A549 treated with AZD2906 at 1 μM for 4 hours (cell line): ENCODE results near the gene CPD. TPM values are rescaled to one million over a fixed set of nuclear protein-coding genes. Genes with fewer than 3 reads are reported as not detected.

Experiments
- total RNA-seq: library from RNA; stranded (reverse); fragments of 200-300 nt; extraction: Qiagen RNA extraction; gene quantifications from 5 replicates; pipeline ENCODE4 v1.2.3, GENCODE V29; 2022

Gene CPD
- total RNA-seq = 26.1 to 34.6 TPM (median 29.9 TPM) in 5 replicates

DNA sequence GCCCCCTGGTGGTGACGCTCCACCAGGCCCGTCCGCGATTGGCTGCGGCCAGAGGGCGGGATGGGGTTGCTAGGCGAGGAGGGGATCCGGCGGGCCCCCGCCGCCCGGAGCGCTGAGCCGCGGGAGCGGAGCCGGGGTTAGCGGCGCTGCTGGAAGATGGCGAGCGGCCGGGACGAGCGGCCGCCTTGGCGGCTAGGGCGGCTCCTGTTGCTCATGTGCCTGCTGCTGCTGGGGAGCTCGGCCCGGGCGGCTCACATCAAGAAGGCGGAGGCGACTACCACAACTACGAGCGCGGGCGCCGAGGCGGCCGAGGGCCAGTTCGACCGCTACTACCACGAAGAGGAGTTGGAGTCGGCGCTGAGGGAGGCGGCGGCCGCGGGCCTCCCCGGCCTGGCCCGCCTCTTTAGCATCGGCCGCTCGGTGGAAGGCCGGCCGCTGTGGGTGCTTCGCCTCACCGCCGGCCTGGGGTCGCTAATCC, at the start of gene CPD:
Gene CPD, plus strand, starts transcription at position 103 of the 478 bp plus-strand sequence. Its CDS starts 54 bp downstream, at position 157.

DNA sequence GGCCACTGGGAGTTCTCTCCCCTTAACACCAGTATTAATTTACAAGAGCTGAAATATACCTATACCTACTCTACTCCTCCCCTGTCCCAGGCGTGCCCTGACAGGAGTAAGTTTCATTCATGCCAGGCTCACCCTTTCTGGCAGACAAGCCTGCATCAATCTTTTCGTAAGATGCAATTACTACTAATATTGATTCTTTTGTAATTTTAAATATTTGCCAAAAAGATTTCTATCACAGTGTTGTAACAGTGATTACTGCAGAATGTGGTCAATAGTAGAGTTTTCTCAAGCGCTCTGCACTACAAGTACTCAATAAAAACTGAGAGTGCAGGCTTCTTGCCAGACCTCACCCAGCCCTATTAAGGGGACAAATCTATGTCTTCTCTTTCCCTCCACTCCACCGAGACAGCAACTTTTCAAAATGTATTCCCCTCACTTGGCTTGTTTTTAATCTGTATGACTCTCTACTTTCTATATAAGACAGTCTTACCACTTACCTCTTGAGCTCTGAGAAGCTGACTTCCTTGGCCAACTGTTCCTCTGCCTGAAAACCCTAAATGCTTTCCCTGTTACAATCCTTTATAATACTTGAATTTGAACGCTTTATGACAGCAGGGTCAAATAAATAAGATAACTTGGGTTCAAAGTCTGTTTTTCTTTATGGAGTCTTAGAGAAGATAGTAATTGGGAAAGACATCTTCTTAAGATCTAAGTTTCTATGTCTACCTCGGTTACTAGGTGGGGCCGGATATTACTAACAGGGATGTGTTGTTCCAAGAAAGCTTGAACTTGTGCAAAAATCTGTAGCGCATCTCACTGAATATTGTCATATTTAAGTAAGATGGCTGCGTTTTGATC, 45.0 kb upstream of the CPD start, which contains the start of gene TMIGD1:
Gene TMIGD1, minus strand, starts transcription at position 555 of the 858 bp plus-strand sequence. CDS start 1,924 bp downstream, outside the sequence.

DNA sequence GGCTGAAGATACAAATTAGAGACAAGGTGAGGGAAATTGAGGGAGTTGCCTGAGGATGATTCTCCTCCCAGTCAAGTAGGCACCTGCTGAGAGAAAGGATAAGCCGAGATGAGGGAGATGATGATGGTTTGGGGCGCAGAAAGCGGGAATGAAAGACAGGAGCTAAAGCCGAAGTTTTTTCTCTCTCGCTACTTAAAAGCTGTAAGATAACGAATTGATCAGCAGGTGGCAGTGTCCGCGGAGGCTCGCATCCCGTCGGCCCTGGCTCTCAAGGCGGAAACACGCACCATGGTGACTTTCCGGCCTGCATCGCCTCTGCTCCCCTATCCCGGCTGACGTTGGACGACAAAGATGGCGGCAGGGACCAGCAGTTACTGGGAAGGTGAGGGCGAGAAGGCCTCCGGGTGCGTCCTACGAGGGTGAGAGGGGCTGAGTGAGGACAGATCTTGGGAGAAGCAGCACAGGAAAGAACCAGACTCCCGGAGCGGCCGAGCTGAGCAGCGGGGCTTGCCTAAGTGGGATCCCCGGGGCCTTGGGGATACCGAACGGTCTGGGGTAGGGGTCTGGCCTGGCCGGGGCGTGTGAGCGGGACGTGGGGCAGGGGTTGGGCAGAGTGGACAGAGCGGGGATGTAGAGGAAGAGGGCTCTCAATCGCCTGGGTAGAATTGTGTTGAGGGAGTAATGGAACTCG, 98.5 kb downstream of the CPD start, which contains the start of gene GOSR1:
Gene GOSR1, plus strand, starts transcription at position 326 of the 691 bp plus-strand sequence. Its CDS starts 26 bp downstream, at position 352.

Other genes starting within 250 kb of the CPD start
- gene SLC6A4, start 143.2 kb upstream of the CPD start, total RNA-seq = 0.07 to 0.08 TPM (median 0.07 TPM) in 3 of 5 replicates, not detected in the others
- gene BLMH, start 87.0 kb upstream of the CPD start, total RNA-seq = 38.0 to 48.9 TPM (median 41.6 TPM) in 5 replicates
- not detected in 5 replicates for gene TMIGD1, start 44.9 kb upstream of the CPD start, total RNA-seq
- 30.9 to 51.3 TPM (median 36.0 TPM) in 5 replicates for gene GOSR1, start 98.5 kb downstream of the CPD start, total RNA-seq